ENCODE data around the gene TAS2R42.

- TF ChIP-seq CTCF (IDR thresholded peaks at IDR 0.05) (no peak), POLR2AphosphoS5 (IDR thresholded peaks at IDR 0.05) (no peak), POLR2A (IDR thresholded peaks at IDR 0.05) (no peak)
Observed at GRCh38 chr12:11174022-11174421, 12.7 kb downstream of the TAS2R42 start.

Measured in suprapubic skin (tissue), 4 donors.